HG02840 (cell line): ENCODE data around the gene TEX51.

Source experiments
- ATAC-seq: cut with Tn5 transposase; IDR thresholded peaks from one replicate; pipeline ENCODE4 v1.9.1; 2021; ENCODE audit warnings: mild to moderate bottlenecking, moderate library complexity, moderate number of reproducible peaks; ENCODE audit not compliant: unreplicated experiment, low FRiP score

TEX51 gene

GRCh38 chr2:126898636-126899035 lies at the start of gene TEX51:
TEX51 (plus strand) TSS chr2:126898890; CDS start chr2:126898919, 29 bp downstream.
- no peak for ATAC-seq

- ATAC-seq = no peak
Measured at GRCh38 chr2:126849054-126849453, 49.6 kb upstream of the TEX51 start.

- ATAC-seq = no peak
Measured at GRCh38 chr2:126849486-126849885, 49.2 kb upstream of the TEX51 start.

- no peak for ATAC-seq
Measured at GRCh38 chr2:126849991-126850535, 48.6 kb upstream of the TEX51 start.

GRCh38 chr2:126850940-126851339 lies 47.8 kb upstream of the TEX51 start:
- no peak for ATAC-seq

GRCh38 chr2:126851756-126852155 lies 46.9 kb upstream of the TEX51 start:
- no peak for ATAC-seq

- ATAC-seq = no peak
Measured at GRCh38 chr2:126852361-126852760, 46.3 kb upstream of the TEX51 start.

GRCh38 chr2:126855606-126856005 lies 43.1 kb upstream of the TEX51 start:
- no peak for ATAC-seq

- no peak for ATAC-seq
Measured at GRCh38 chr2:126856403-126856802, 42.3 kb upstream of the TEX51 start.

- no peak for ATAC-seq
Measured at GRCh38 chr2:126857502-126857901, 41.2 kb upstream of the TEX51 start.

- ATAC-seq = no peak
Measured at GRCh38 chr2:126858013-126858412, 40.7 kb upstream of the TEX51 start.

- ATAC-seq = no peak
Measured at GRCh38 chr2:126858436-126858835, 40.3 kb upstream of the TEX51 start.

GRCh38 chr2:126858991-126859390 lies 39.7 kb upstream of the TEX51 start:
- no peak for ATAC-seq

- ATAC-seq = no peak
Measured at GRCh38 chr2:126859631-126860030, 39.1 kb upstream of the TEX51 start.

GRCh38 chr2:126860385-126860784 lies 38.3 kb upstream of the TEX51 start:
- ATAC-seq = no peak

- ATAC-seq = no peak
Measured at GRCh38 chr2:126862730-126863129, 36.0 kb upstream of the TEX51 start.

GRCh38 chr2:126863336-126864015 lies 35.2 kb upstream of the TEX51 start:
- no peak for ATAC-seq

GRCh38 chr2:126864861-126865260 lies 33.8 kb upstream of the TEX51 start:
- no peak for ATAC-seq

GRCh38 chr2:126866451-126866850 lies 32.2 kb upstream of the TEX51 start:
- no peak for ATAC-seq

- ATAC-seq = no peak
Measured at GRCh38 chr2:126874961-126875360, 23.7 kb upstream of the TEX51 start.

GRCh38 chr2:126876631-126877030 lies 22.1 kb upstream of the TEX51 start:
- no peak for ATAC-seq

- no peak for ATAC-seq
Measured at GRCh38 chr2:126877041-126877440, 21.6 kb upstream of the TEX51 start.
